Brain microvascular endothelial cell (primary cell): ENCODE measurements around the gene TAS2R16.

Experiments
- DNase-seq: peaks from one replicate; pipeline ENCODE4 v3.0.0-alpha.2; 2020
- H3K27ac ChIP-seq: fragments of 250-450 bp; sonication (Bioruptor Pico); 2 replicates; pipeline ENCODE4 v1.5.1; 2020; ENCODE audit warnings: mild to moderate bottlenecking, moderate library complexity
- H3K27me3 ChIP-seq: fragments of 250-450 bp; sonication (Bioruptor Pico); replicated peaks from 2 replicates; pipeline ENCODE4 v1.5.1; 2020; ENCODE audit warnings: mild to moderate bottlenecking
- H3K36me3 ChIP-seq: fragments of 250-450 bp; sonication (Bioruptor Pico); replicated peaks from 2 replicates; pipeline ENCODE4 v1.5.1; 2020; ENCODE audit warnings: mild to moderate bottlenecking
- H3K4me3 ChIP-seq: 2 replicates; pipeline ENCODE4 v1.5.1; 2011; ENCODE audit warnings: low read depth, mild to moderate bottlenecking, control low read depth, low read length, moderate library complexity
- CTCF ChIP-seq: IDR thresholded peaks from 2 replicates; pipeline ENCODE4 v1.5.1; 2011; ENCODE audit warnings: low read depth, mild to moderate bottlenecking, moderate library complexity, low read length, control low read depth, inconsistent platforms; ENCODE audit errors: missing control alignments
- in situ Hi-C: cut with HindIII; loops from 2 replicates; pipeline ENCODE4 v1.10.0; 2017; ENCODE audit warnings: low sequenced_read_pairs, low pct_ligation_motif_present

Gene TAS2R16

GRCh38 chr7:122995600-122995999, at the start of gene TAS2R16:
Gene TAS2R16, minus strand, starts transcription at chr7:122995700. Its CDS starts 66 bp downstream, at chr7:122995634.
- H3K4me3 ChIP-seq = no peak within 1 kb of the TSS
- in situ Hi-C loops = no loop called here
- H3K27me3 ChIP-seq = no peaks in the 10 kb centered on the region
- H3K27ac ChIP-seq = no peak within 1 kb of the TSS
- no peak for DNase-seq
- no peaks in the 10 kb centered on the region for H3K36me3 ChIP-seq
- TF ChIP-seq CTCF = no peak

GRCh38 chr7:123043642-123044041, 48.1 kb upstream of the TAS2R16 start:
- DNase-seq = no peak
- in situ Hi-C loops = no loop called here
- Histone ChIP-seq H3K27ac (no peak overlapping the region), H3K36me3 (no peaks in the 10 kb centered on the region), H3K27me3 (no peaks in the 10 kb centered on the region), H3K4me3 (no peak overlapping the region)
- TF ChIP-seq CTCF = no peak

DNA sequence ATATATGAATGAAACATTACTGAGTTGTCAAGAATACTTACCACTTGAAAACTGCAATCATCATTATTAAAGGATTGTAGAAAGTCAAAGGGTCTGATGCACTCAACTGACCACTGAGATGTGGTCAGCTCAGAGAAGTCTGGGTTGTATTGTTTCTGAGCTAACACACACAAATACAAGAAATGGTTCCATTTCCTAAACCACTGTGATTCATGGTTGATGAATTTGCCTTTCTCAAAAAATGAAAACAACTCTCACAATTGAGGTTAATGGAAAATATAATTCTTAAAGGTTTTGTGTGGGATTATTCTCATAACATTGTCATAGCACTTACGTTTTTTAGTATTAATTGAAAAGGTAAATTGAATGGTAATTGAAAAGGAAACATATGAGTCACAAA, 45.6 kb upstream of the TAS2R16 start:
- Histone ChIP-seq H3K4me3 (no peak overlapping the region), H3K27me3 (no peaks in the 10 kb centered on the region), H3K36me3 (no peaks in the 10 kb centered on the region), H3K27ac (peak overlapping the region; percentile 38)
- peak; percentile 58 for DNase-seq
- no peak for TF ChIP-seq CTCF
- in situ Hi-C loops = no loop called here

DNA sequence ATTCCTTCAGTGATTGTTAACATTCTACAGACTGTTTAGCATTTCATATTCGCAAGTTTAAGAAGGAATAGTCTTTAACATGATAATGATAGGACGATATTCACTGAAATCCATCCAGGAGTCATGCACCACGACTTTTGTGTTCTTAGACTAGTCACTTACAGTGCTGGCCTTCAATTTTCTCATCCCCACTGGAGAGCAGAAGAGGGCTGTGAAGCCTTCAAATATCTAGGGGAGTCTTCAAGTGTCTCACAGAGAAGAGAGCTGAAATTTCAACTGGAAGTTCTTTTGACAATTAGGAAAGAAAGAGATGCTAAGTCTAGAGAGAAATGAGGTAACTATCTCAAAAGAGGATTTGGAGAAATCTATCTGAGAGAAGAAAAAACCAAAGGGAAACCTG, 43.8 kb upstream of the TAS2R16 start:
- H3K27ac ChIP-seq = no peak overlapping the region
- no peak overlapping the region for H3K4me3 ChIP-seq
- in situ Hi-C loops = no loop called here
- no peaks in the 10 kb centered on the region for H3K36me3 ChIP-seq
- no peak for DNase-seq
- TF ChIP-seq CTCF = no peak
- H3K27me3 ChIP-seq = no peaks in the 10 kb centered on the region

DNA sequence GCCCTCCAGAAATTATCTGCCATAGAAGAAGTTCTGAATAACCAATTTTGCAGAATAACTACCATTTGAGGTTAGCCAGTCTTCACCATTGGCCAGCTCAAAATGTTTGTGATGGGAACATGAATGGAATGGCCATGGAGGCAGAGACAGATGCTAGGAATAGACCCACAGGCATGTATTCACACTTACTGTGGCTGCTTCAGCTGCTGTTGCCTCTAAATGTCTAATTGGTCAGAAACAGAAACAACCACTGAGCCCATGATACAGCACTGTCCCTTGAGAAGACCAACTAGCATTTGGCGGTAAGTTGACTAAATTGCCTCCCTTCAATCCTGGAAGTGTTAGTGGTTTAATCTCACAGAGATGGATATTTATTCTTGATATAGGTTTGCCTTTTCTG, 38.6 kb upstream of the TAS2R16 start:
- H3K27me3 ChIP-seq = no peaks in the 10 kb centered on the region
- DNase-seq = no peak
- no peak for TF ChIP-seq CTCF
- no peak overlapping the region for H3K4me3 ChIP-seq
- in situ Hi-C loops = no loop called here
- H3K36me3 ChIP-seq = no peaks in the 10 kb centered on the region
- no peak overlapping the region for H3K27ac ChIP-seq

GRCh38 chr7:123030631-123031030, 35.1 kb upstream of the TAS2R16 start:
- no peak overlapping the region for H3K4me3 ChIP-seq
- H3K36me3 ChIP-seq = no peaks in the 10 kb centered on the region
- no peak for TF ChIP-seq CTCF
- H3K27ac ChIP-seq = no peak overlapping the region
- no peak for DNase-seq
- H3K27me3 ChIP-seq = no peaks in the 10 kb centered on the region
- in situ Hi-C loops = no loop called here
